Stomach (tissue), 4 donors: ENCODE results near the gene SLC44A1.

Source experiments
- POLR2A ChIP-seq, 4 donors: fragments of 450-650 bp; IDR thresholded peaks; one replicate each; pipeline ENCODE4 v1.6.1; 2016; ENCODE audit warnings: antibody characterized with exemption in 4 of 4, control low read depth in 2 of 4, mild to moderate bottlenecking in 1 of 4, moderate library complexity in 1 of 4
- POLR2AphosphoS5 ChIP-seq, 3 donors: sonication (generic); formaldehyde crosslinking; IDR thresholded peaks; one replicate each; pipeline ENCODE4 v1.6.1; 2016; ENCODE audit warnings: antibody characterized with exemption in 3 of 3
- TF ChIP-seq, protein P1 (sequence below), 7 experiments: fragments of 450-650 bp in 4 of 7; fragments of 200-600 bp in 3 of 7; sonication (generic) in 3 of 7; IDR thresholded peaks; one replicate each; pipeline ENCODE4 v1.5.1; 2016 to 2019; ENCODE audit warnings: antibody characterized with exemption in 7 of 7, control low read depth in 2 of 7, mild to moderate bottlenecking in 1 of 7

DNA sequence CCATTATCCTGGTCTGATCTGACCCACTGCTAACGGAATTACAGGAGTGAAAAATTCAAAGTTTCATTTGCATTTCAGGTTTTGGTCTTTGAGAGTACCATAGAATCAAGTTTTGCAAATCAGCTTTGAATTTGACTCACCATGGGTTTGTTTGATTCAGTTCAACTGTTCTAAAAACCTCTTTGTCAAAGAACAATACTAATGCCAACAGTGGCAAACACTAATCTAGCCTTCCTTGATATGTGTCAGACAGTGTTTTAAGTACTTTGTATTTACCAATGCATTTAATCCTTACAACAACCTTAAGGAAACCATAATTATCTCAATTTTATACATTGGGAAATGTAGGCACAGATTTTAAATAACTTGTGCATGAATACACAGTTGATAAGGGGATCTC is 193.3 kb downstream of the SLC44A1 start:
- no peak for TF ChIP-seq POLR2A (IDR thresholded peaks at IDR 0.05)
- TF ChIP-seq, protein P1, sequence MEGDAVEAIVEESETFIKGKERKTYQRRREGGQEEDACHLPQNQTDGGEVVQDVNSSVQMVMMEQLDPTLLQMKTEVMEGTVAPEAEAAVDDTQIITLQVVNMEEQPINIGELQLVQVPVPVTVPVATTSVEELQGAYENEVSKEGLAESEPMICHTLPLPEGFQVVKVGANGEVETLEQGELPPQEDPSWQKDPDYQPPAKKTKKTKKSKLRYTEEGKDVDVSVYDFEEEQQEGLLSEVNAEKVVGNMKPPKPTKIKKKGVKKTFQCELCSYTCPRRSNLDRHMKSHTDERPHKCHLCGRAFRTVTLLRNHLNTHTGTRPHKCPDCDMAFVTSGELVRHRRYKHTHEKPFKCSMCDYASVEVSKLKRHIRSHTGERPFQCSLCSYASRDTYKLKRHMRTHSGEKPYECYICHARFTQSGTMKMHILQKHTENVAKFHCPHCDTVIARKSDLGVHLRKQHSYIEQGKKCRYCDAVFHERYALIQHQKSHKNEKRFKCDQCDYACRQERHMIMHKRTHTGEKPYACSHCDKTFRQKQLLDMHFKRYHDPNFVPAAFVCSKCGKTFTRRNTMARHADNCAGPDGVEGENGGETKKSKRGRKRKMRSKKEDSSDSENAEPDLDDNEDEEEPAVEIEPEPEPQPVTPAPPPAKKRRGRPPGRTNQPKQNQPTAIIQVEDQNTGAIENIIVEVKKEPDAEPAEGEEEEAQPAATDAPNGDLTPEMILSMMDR (IDR thresholded peaks at IDR 0.05), result no peak
- no peak for TF ChIP-seq POLR2AphosphoS5 (IDR thresholded peaks at IDR 0.05)
